ENCODE measurements around the gene PPP2R5A.

PPP2R5A gene
- total RNA-seq = 152 to 173 reads per million in 2 donors

GRCh38 chr1:212284744-212285684 is at the start of gene PPP2R5A:
Gene PPP2R5A, plus strand, starts transcription at chr1:212285410. Its CDS starts 701 bp downstream, at chr1:212286111.
- DNase-seq = peak; percentile 99

- DNase-seq = no peak
Observed at GRCh38 chr1:212235857-212236256, 49.4 kb upstream of the PPP2R5A start.

- DNase-seq = no peak
Observed at GRCh38 chr1:212236664-212237220, 48.5 kb upstream of the PPP2R5A start.

- no peak for DNase-seq
Observed at GRCh38 chr1:212237651-212238050, 47.6 kb upstream of the PPP2R5A start.

- no peak for DNase-seq
Observed at GRCh38 chr1:212238552-212238951, 46.7 kb upstream of the PPP2R5A start.

GRCh38 chr1:212241501-212241900 is 43.7 kb upstream of the PPP2R5A start:
- DNase-seq = no peak

GRCh38 chr1:212241957-212242287 is 43.3 kb upstream of the PPP2R5A start:
- no peak for DNase-seq

GRCh38 chr1:212242288-212242984 is 42.8 kb upstream of the PPP2R5A start:
- no peak for DNase-seq

- no peak for DNase-seq
Observed at GRCh38 chr1:212242985-212243308, 42.3 kb upstream of the PPP2R5A start.

- DNase-seq = no peak
Observed at GRCh38 chr1:212244441-212244840, 40.8 kb upstream of the PPP2R5A start.

GRCh38 chr1:212247179-212247721 is 38.0 kb upstream of the PPP2R5A start:
- no peak for DNase-seq

GRCh38 chr1:212247988-212248387 is 37.2 kb upstream of the PPP2R5A start:
- no peak for DNase-seq

GRCh38 chr1:212254853-212255363 is 30.3 kb upstream of the PPP2R5A start:
- no peak for DNase-seq

GRCh38 chr1:212255705-212256307 is 29.4 kb upstream of the PPP2R5A start:
- no peak for DNase-seq

GRCh38 chr1:212256369-212256768 is 28.8 kb upstream of the PPP2R5A start:
- no peak for DNase-seq

GRCh38 chr1:212257157-212257556 is 28.1 kb upstream of the PPP2R5A start:
- no peak for DNase-seq

GRCh38 chr1:212259693-212260480 is 25.3 kb upstream of the PPP2R5A start:
- no peak for DNase-seq

- DNase-seq = no peak
Observed at GRCh38 chr1:212260557-212261355, 24.5 kb upstream of the PPP2R5A start.

GRCh38 chr1:212261361-212261929 is 23.8 kb upstream of the PPP2R5A start:
- DNase-seq = no peak

GRCh38 chr1:212267017-212267416 is 18.2 kb upstream of the PPP2R5A start:
- DNase-seq = no peak

GRCh38 chr1:212267460-212267859 is 17.8 kb upstream of the PPP2R5A start:
- DNase-seq = no peak

Measured in activated gamma-delta T cell (primary cell).